AG04450 (cell line): ENCODE results near the gene RHBDF1. TPM values are rescaled to one million over a fixed set of nuclear protein-coding genes. Genes with fewer than 3 reads are reported as not detected.
A peak's percentile ranks its signal among the peaks of the same experiment; 100 is the strongest.
"Not testable (repeated sequence)": the region's sequence is repeated elsewhere in the genome, so short reads cannot be mapped to it uniquely, and the experiment has no call there.

Source experiments
- CTCF ChIA-PET: fragments of 300-600, 350-600 bp; formaldehyde crosslinking; extraction: SDS; loops from one replicate; lab custom pipeline; 2022; ENCODE audit warnings: antibody characterized with exemption, inconsistent platforms; lab: Charles Lee
- POLR2A ChIA-PET: fragments of 350-600 bp; formaldehyde crosslinking; extraction: SDS; loops from one replicate; lab custom pipeline; 2021; ENCODE audit warnings: antibody characterized with exemption, inconsistent platforms; lab: Yijun Ruan, JAX
- DNase-seq: peaks from one replicate; pipeline ENCODE4 v3.0.0-alpha.2; 2011; ENCODE audit warnings: low read depth, low spot score
- H3K27ac ChIP-seq: one replicate; pipeline ENCODE4 v1.5.1; 2012; ENCODE audit warnings: low read depth, low read length, control low read depth
- H3K27me3 ChIP-seq: one replicate; pipeline ENCODE4 v1.6.0; 2012; ENCODE audit warnings: low read length; ENCODE audit not compliant: control insufficient read depth, insufficient read depth
- H3K4me3 ChIP-seq: 2 replicates; pipeline ENCODE4 v1.5.1; 2011; ENCODE audit warnings: mild to moderate bottlenecking, low read depth, low read length, control low read depth
- H3K9me3 ChIP-seq: 2 replicates; pipeline ENCODE4 v1.5.1; 2012; ENCODE audit warnings: low read length; ENCODE audit not compliant: control insufficient read depth, insufficient read depth
- CTCF ChIP-seq: IDR thresholded peaks from 2 replicates; pipeline ENCODE4 v1.5.1; 2011; ENCODE audit warnings: low read depth, low read length, control low read depth, inconsistent platforms
- polyA plus RNA-seq: library from polyadenylated mRNA; depleted of rRNA; stranded (reverse); fragments of >200 nt; gene quantifications from 2 replicates; pipeline ENCODE4 v1.2.3, GENCODE V29; 2011

RHBDF1 gene
- polyA plus RNA-seq, 1 experiment: 50.2 TPM

DNA sequence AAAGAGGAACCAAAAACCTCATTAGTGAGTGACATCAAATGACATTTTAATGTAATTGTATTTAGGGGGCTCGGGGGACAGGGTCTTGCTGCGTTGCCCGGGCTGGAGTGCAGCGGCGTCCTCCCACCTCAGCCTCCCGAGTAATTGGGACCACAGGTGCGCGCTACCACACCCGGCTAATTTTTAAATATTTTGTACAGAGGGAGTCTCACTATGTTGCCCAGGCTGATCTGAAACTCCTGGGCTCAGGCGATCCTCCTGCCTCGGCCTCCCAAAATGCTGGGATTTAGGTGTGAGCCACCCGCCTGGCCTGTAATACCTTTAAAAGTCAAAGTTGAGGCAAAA is 18.2 kb downstream of the RHBDF1 start:
- DNase-seq: no peak
- Histone ChIP-seq H3K9me3 (no peaks in the 10 kb centered on the region; the same call in 1 of the 2 replicates), H3K27ac (no peak overlapping the region), H3K4me3 (peak overlapping the region; percentile 86), H3K27me3 (no peaks in the 10 kb centered on the region)
- CTCF ChIA-PET: no interaction called here
- POLR2A ChIA-PET: no interaction called here
- TF ChIP-seq CTCF: no peak

DNA sequence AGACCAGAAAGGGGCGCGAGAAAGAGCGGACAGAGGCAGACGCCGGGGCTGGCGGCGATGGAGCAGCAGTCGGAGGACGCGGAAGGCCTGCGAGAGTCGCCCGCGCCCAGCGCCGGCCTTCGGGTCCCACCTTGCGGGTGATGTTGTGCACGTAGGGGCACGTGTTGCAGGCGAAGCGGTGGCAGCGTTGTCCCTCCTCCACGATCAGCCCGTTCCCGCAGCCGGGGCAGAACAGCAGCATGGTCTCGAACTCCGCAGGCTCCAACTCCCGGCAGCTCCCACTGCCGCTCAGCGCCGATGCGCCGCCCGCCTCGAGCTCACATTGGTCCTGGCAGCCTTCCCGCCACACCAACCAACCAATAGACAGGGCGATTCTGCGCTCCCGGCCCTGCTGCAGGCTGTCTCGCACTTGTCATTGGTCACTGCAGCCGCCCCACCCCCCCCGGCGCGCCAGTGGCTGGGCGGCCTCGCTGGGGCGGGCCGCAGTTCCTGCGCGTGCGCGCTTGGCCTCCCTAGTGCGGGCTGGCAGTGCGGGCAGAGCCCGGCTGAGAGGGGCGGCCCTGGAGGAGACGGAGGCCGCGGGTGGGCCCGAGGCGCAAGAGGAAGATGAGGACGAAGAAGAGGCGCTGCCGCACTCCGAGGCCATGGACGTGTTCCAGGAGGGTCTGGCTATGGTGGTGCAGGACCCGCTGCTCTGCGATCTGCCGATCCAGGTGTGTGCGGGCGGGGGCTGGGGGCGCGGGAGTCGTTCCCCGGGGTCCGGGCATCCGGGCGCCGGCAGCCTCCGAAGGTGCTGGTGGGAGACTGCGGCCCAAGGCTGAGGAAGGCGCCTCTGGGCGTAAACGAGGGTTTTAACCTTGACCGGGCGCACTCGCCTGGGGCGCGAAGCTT is 18.8 kb downstream of the RHBDF1 start, which contains the start of the genes POLR3K and SNRNP25:
POLR3K (minus strand) TSS at position 263 of the 891 bp plus-strand sequence; CDS start at position 241, 22 bp downstream.
SNRNP25 (plus strand) TSS at position 483 of the 891 bp plus-strand sequence; CDS start at position 672, 189 bp downstream.
- TF ChIP-seq CTCF: no peak
- Histone ChIP-seq H3K9me3 (no peaks in the 10 kb centered on the region; the same call in 1 of the 2 replicates), H3K4me3 (peak within 1 kb of the TSS; percentile 86), H3K27ac (peak within 1 kb of the TSS; percentile 68), H3K27me3 (no peaks in the 10 kb centered on the region)
- peak; percentile 96 for DNase-seq
- ChIA-PET CTCF (interaction anchor here (0.5 to 1.1 kb wide), 3 partner anchors 9 to 127 kb away, joined by 4 to 11 read pairs (median 7); no protein-coding TSS in a partner anchor), POLR2A (interaction anchor here (0.7 to 1.2 kb wide), 3 partner anchors 12 to 19 kb away, joined by 4 to 8 read pairs (median 6); partner anchors contain the start of gene RHBDF1)

GRCh38 chr16:50769-51591 is 21.5 kb downstream of the RHBDF1 start:
- CTCF ChIA-PET: no interaction called here
- H3K4me3 ChIP-seq: no peak overlapping the region
- POLR2A ChIA-PET: no interaction called here

DNA sequence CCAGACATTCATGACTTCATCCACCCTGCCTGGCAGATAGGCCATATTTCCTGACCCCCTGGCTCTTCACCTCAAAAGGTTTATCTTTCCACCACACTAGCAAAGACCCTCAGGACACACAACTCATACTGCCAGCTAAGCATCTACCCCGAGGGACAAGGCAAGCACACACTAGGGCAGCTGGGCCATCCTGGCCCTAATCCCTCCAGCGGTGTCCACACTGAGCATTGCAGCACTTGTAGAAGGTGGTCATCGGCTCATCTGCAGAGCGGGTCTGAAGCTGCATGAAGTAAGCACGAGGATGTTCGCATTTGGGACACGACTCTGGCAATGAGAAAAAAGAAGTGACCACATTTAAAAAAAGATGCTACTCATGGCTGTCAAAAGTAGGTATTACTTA is 25.2 kb downstream of the RHBDF1 start:
- no peak overlapping the region for H3K27ac ChIP-seq
- no peak for TF ChIP-seq CTCF
- H3K4me3 ChIP-seq: no peak overlapping the region
- DNase-seq: no peak
- no peaks in the 10 kb centered on the region for H3K9me3 ChIP-seq
- CTCF ChIA-PET: no interaction called here
- H3K27me3 ChIP-seq: no peaks in the 10 kb centered on the region
- POLR2A ChIA-PET: no interaction called here

More at GRCh38 chr16:50769-51591, 21.5 kb downstream of the RHBDF1 start:
- TF ChIP-seq CTCF: no peak
- DNase-seq: no peak
- H3K27me3 ChIP-seq: no peaks in the 10 kb centered on the region
- H3K27ac ChIP-seq: no peak overlapping the region
- no peaks in the 10 kb centered on the region; the same call in 1 of the 2 replicates for H3K9me3 ChIP-seq

GRCh38 chr16:46510-46909 is 25.9 kb downstream of the RHBDF1 start:
- H3K4me3 ChIP-seq, H3K9me3 ChIP-seq, H3K27ac ChIP-seq, DNase-seq, POLR2A ChIA-PET, H3K27me3 ChIP-seq, CTCF ChIA-PET: not testable (repeated sequence)
